Fibroblast of skin of left quadriceps (primary cell): ENCODE results near the gene LRRC75B.
"Not testable (repeated sequence)": the region's sequence is repeated elsewhere in the genome, so short reads cannot be mapped to it uniquely, and the experiment has no call there.

Experiments used
- DNase-seq, 2 experiments: peaks; one replicate each; pipeline ENCODE4 v3.0.0-alpha.2; 2013; ENCODE audit warnings: low read depth in 2 of 2

The LRRC75B gene, protein sequence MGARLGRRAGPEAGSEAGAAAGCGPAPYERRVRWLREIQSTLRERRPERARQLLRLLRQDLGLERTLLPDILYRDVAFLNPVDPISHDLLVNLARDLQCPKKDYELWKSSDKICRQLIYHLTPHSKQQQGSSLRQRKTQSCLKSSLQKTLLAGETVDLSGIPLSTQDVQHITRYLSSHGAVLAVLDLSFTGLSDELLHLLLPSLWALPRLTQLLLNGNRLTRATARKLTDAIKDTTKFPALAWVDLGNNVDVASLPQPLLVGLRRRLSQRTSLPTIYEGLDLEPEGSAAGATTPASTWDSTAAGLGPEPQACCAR

DNA sequence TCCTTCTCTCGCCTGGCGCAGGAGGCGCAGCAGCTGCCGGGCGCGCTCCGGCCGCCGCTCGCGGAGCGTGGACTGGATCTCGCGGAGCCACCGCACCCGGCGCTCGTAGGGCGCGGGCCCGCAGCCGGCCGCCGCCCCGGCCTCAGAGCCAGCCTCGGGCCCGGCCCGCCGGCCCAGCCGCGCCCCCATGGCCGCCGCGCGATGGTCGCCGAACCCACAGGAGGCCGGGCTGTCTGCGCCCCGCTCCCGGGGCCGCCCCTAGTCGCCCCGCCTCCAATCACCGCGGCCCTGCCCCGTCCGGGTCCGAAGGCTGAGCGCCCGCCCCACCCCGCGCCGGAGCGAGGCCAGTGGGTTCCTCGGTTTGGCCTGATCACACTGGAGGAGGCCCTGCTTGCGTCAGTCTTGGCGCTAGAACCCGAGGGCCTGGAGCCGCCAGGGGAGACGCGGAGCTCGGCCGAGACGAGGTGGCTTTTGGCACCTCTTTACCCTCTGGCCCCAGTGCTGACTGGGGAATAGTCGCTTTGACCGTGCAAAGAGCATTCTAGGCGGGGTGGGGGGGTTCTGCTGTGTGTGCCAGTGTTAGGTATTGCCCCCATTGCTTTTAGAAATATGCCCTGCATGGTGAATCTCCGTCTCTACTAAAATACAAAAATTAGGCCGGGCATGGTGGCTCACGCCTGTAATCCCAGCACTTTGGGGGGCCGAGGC, at the start of gene LRRC75B:
Gene LRRC75B (minus strand): TSS at position 223 of the 708 bp plus-strand sequence. CDS start 34 bp downstream, at position 189.
- DNase-seq: peak; percentile 62 to 66

DNA sequence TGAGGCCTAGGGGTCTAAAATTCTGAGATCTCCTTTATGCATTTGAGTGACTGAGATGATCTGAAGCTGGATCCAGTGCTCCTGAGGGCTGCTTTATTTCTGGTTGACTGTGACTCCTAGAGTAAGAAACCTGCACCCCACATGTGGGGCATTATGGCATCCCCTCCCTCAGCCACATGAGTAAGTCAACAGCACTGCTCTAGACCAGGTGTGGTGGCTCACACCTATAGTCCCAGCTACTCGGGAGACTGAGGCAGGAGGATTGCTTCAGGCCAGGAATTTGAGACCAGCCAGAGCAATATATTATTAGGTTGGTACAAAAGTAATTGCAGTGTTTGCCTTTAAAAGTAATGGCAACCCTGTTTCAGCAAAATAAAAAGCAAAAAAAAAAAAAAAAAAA, 49.4 kb upstream of the LRRC75B start:
- not testable (repeated sequence) for DNase-seq

DNA sequence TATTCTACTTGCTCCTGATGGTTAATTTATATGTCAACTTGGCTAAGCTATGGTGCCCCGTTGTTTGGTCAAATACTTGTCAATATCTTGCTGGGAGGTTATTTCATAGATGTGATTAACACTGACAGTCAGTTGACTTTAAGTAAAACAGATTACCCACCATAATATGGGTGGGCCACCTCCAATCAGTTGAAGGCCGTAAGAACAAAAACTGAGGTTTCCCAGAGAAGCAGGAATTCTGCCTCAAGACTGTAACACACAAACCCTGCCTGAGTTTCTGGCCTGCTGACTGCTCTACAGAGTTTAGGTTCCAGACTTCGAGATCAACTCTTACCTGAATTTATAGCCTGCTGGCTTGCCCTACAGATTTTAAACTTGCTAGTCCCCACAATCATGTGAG, 43.6 kb upstream of the LRRC75B start:
- DNase-seq: not testable (repeated sequence)

DNA sequence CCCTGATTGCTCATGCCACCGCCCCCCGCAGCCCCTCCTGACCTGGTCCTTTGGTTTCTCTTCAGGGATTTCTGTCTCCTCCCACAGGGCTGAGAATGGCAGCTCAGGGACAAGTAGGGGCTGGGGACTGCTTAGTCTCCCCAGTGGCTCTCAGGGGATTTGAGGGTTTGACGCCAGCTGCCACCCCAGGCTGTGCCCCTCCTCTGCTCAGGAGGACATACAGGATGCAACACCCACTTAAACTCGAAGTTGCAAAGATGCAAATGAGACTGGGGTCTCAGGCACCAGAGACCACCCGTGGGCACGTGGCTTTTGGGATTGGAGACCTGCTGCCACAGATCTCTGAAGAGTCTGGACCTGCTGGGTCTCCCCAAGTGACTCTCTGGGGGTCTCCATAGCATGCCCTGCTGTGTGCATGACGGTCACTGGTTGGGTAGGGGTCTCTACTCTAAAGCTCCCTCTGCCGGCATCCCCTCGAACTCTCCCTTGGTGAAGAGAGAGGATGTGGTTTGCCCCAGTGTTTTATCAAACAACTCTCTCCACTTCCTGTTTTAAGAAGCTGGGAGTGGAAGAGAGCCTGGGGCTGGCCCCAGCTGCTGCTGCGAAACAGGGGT, 42.0 kb upstream of the LRRC75B start:
- not testable (repeated sequence) for DNase-seq

DNA sequence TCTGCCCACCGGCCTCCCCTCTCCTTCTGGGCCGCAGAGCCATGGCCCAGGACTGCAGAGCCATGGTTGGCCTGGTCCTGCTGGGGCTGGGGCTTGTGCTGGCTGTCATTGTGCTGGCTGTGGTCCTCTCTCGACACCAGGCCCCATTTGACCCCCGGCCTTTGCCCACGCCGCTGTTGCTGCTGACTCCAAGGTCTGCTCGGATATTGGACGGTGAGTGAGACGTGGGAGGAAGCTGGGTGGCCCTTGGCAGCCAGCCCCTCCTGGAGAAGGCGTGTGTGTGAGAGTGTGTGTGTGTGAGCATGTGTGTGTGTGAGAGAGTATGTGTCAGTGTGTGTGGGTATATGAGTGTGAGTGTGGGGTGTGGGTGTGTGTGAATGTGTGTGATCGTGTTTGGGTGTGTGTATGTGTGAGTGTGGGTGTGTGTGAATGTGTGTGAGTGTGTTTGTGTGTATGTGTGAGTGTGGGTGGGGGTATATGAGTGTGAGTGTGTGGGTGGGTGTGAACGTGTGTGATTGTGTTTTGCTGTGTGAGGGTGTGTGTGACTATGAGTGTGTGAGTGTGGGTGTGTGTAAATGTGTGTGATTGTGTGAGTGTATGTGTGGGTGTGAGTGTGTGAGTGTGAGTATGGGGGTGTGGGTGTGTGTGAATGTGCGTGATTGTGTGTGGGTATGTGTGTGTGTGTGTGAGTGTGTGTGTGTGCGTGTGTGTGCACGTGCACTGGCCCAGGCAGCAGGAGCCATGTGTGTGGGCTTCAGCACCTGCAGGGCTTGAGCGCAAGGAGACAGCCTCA, 40.6 kb upstream of the LRRC75B start:
- DNase-seq: not testable (repeated sequence)

DNA sequence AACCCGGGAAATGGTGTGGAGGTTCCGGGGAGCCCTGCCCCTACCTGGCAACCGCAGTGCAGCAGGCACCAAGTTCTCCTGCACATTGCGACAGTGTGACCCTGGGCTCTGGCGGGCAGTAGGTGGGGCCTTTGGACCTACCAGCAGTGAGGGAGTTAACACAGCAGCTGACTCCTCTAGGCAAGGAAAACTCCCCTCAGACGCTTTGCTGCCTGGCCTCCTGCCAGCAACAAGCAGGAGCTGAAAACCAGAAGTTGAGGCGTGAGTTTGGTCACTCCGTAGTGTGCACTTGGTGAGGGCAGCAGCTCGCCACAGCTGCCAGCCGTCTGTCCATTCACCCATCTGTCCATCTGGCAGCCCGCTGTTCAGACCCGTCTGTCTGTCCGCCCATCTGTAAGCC, 39.8 kb upstream of the LRRC75B start:
- not testable (repeated sequence) for DNase-seq

DNA sequence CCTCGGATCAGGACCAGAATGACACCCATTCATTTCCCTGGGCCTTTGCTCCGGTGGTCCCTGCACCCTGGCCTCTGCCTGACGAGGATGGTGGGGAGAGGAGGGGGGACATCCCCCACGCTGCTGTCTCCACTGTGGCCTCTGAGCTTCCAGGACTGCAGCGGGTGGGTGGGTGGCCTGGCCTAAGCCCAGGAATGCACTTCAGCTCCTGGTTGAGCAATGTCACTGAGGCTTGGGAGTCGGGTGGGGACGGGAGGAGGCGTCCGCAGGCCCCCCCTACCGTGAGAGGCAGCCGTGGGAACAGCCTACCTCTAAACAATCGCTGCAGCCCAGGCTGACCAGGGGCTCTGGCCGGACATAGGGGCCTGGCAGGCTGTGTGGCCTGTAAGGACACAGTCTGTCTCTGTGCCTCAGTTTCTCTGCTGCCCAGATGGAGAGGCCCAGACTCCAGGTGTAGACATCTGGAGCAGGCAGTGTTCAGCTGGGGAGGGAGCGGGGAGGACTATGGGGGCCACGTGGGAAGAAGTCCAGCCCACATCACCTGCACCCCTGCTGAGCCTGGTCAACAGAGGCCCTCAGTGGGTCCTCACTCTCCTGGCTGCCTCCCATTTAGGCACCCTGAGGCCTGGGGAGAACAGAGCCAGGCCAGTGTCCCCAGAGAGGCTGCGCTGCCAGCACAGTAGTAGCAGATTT, 38.7 kb upstream of the LRRC75B start:
- not testable (repeated sequence) for DNase-seq

DNA sequence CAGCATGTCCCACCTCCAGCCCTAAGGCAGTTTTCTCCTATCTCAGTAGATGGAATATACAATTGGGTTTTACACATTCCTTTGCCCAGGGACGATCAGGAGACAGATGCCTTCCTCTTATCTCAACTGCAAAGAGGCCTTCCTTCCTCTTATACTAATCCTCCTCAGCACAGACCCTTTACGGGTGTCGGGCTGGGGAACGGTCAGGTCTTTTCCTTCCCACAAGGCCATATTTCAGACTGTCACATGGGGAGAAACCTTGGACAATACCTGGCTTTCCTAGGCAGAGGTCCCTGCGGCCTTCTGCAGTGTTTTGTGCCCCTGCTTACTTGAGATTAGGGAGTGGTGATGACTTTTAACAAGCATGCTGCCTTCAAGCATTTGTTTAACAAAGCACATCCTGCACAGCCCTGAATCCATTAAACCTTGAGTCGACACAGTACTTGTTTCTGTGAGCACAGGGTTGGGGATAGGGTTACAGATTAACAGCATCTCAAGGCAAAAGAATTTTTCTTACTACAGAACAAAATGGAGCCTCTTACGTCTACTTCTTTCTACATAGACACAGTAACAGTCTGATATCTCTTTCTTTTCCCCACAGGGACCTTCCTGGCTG, 38.0 kb upstream of the LRRC75B start:
- not testable (repeated sequence) for DNase-seq

DNA sequence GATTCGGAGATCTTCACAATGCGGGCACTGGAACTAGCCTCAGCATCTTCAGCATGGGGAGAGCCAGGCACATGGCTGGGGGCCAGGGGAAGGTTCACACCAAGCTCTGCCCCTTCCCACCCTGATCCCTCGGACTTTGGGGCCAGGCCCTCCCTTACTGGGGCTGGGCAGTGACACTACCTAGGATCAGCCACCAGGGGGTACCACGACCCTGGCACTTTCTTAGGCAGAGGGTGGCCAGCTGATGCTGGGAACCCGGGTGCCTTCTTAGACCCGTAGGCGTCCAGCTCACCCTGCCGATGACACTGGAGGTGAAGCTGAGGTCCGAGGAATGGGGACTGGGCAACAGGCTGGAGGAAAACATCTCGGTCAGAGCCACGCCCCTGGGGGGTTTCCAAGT, 36.2 kb upstream of the LRRC75B start:
- not testable (repeated sequence) for DNase-seq

DNA sequence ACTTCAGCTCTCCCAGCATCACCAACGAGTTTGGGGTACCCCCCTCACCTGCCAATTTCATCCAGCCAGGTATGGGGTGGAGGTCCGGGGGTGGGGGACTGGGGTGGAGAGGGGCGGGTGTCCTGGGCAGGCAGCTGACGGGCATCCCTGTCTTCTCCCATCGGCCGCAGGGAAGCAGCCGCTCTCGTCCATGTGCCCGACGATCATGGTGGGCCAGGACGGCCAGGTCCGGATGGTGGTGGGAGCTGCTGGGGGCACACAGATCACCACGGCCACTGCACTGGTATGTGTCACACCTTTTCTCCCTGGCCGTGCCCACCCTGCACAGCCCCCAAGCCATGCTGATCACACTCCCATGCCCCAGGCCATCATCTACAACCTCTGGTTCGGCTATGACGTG, 35.0 kb upstream of the LRRC75B start:
- not testable (repeated sequence) for DNase-seq

DNA sequence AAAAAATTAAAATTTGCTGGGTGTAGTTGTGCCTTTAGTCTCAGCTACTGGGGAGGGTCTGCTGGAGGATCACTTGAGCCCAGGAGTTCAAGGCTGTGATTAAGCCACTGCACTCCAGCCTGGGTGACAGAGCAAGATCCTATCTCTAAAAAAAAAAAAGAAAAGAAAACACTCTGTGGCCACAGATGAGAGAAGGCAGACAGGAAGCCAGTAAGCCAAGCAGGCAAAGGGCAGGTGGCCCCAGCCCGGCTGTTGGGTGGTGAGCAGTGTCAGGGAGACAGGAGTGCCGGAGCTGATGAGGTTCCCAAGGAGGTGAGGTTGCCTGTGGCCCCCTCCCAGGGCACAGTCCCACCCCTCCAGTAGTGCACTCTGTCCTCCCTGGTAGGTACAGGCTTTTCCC, 29.7 kb upstream of the LRRC75B start:
- not testable (repeated sequence) for DNase-seq

DNA sequence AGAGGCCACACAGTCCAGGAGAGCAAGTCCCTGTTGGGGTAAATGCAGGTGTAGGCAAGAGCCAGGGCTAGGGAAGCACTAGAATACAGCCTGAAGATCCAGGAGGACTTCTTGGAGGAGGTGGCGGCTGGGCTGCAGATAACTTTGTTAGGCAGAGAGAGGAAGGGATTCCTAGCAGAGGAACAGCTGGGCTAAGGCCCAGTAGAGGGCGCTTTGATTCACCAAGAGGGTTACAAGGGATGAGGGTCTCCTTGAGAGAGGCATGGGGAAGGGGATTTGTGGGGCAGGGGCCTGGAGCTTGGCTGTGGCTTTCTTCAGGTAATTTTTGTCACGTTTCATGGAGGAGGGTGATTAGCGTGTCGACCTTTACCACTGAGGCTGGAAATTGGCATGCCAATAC, 28.4 kb upstream of the LRRC75B start:
- not testable (repeated sequence) for DNase-seq

DNA sequence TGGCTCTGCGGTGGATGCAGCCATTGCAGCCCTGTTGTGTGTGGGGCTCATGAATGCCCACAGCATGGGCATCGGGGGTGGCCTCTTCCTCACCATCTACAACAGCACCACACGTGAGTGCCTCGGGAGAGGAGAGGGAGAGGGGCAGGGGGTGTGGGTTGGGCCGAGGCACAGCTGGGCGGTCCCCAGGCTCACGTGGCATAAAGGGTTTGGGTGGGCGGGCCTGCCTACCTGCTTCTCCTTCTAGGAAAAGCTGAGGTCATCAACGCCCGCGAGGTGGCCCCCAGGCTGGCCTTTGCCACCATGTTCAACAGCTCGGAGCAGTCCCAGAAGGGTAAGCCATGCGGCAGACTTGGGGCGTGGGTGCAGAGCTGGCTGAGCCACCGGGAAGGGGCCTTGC, 21.9 kb upstream of the LRRC75B start:
- not testable (repeated sequence) for DNase-seq

DNA sequence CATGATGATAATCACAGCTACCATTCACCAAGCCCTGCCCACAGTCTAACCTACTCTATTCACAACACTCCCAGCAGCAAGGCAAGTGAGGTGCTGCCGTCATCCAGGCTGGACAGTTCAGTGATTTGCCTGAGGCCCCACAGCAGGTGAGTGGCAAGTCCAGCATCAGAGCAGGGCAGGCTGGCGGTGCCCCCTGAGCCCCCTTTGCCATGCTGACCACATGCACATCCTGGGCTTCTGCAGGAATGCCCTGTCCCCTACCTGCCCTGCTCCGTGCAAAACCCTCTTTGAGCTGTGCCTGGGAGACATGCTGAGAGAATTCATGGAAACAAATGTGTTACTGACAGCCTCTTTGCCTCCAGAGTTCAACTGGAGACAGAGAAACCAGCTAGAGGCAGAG, 17.0 kb upstream of the LRRC75B start:
- DNase-seq: not testable (repeated sequence)

DNA sequence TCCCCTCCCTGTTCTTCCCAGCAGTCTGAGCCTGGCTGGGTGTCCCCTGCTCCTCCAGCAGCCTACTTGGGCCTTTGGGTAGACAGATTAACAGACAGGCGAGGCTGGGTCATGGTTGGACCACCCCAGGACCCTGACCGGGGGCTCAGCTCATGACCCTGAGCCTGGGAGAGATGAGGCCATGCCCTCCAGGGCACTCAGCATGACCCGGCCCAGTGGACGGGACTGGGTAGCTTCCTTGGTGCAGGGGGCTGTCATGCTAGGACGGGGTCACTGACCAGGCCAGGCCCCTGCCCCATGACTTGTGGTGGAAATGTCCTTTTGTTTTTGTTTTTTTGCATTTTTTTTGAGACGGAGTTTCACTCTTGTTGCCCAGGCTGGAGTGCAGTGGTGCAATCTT, 15.5 kb upstream of the LRRC75B start:
- DNase-seq: not testable (repeated sequence)

DNA sequence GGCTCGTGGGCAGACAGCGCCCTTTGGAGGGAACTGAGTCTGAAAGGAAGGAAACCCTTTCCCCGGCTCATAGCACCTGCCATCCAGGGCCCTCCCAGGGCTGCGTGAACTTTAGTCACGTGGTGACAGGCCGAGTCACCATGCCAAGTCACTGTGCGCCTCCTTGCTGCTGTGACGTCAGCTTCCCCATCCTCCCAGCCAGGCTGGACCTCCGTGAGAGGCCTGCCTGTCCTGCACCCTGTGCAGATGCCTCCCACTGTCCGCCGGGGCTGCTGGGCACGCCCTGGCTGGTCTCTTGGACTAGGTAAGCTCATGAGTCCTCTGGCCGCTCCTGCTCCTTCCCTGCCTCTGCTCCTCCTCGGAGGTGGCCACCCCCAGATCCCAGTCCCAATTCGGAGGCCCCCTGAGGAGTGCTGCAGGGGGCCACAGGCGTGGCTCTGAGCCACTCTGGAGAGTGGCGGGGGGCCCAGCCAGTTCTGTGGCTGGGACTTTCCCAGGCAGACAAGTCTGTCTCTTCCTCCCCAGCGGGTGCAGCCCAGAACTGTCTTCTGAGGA, 14.6 kb upstream of the LRRC75B start:
- not testable (repeated sequence) for DNase-seq

DNA sequence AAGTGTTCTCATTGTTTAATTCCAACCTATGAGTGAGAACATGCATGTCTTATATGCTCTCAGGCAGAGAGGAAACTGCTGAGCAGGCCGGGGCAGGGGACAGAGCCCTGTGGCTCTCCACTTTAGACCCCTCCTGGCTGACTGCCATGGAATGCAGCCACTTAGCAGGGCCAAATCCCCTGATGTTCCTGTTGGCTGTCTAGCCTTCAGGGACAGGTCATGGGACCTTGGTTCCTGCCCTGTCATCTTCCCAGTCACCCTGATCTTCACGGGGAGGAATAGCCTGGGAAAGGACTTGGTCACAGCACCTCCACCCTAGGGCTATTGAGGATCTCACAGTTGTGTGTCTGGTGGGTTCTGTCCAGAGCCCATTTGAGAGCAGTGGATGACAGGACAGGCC, 13.5 kb upstream of the LRRC75B start:
- not testable (repeated sequence) for DNase-seq

DNA sequence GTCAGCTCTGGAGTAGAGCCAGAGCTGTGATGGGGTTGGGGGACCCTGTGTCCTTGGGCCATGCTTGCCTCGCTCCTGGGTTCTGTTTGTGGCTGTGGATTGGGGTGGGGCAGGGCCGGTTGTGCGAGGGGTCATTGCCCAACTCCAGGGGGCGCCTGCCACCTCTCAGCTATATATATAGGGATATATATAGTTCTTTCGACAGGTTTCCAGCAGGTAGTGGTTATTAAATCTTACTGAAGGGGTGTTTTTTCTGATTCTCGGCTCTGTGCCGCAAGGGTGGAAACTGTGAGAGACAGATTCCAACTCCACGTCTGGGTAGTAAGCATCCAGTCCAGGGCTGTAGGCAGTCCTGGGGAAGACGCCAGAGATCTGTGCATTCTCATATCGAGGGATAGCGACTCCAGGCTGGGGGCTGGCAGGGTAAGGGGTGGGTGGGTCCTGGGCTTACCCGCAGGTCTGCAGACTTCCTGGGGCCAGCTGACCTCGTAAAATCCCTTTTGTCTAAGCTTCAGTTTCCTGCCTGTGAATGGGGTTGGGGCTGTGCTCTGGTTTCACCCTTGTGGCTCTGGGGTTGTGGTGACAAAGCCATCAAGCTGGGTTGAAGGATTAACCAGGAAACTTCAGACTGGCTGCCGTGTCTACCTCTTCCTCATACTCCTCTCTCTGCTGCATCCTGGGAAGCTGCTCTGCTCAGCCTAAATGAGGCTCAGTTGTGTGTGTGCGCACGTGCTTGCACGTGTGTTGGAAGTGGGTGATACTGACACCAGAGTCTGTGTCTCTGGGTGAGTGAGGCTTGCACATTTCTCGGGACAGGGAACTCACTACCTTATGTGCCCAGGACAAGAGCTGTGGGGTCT, 11.1 kb upstream of the LRRC75B start:
- DNase-seq: not testable (repeated sequence)
